ENCODE measurements around the gene WBP1L. TPM values are rescaled to one million over a fixed set of nuclear protein-coding genes. Genes with fewer than 3 reads are reported as not detected.
"Not testable (repeated sequence)": the region's sequence is repeated elsewhere in the genome, so short reads cannot be mapped to it uniquely, and the experiment has no call there.

WBP1L gene
- total and polyA plus RNA-seq, 2 of the 13 experiments (the other 11 are each of a cell fraction or from before 2014, with no cell fraction given), result 8.3 to 12.3 TPM

DNA sequence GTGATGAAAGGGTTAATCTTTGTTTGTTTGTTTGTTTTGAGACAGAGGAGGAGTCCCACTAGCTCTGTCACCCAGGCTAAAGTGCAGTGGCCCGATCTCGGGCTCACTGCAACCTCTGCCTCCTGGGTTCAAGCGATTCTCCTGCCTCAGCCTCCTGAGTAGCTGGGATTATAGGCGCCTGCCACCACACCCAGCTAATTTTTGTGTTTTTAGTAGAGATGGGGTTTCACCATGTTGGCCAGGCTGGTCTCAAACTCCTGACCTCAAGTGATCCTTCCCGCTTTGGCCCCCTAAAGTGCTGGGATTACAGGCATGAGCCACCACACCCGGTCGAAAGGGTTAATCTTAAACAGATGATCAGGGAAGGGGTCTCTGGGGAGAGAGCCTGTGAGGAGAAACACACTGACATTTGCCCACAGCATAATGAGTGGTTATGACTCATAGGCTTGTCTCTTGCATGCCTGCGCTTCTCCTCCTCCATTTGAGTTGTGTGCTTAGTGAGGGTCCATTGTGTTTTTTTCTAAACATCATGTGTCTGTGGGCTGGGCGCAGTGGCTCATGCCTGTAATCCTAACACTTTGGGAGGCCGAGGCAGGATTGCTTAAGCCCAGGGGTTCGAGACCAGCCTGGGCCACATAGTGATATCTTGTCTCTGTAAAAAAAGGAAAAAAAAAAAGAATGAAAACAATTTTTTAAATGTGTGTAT is 112.1 kb downstream of the WBP1L start (continued):
- 0 out of 2 replicates have a peak, but pooled peaks have one; percentile 3 for TF ChIP-seq FOXA3 (CRISPR knock-in tag; IDR thresholded peaks at IDR 0.05)
- TF ChIP-seq ZNF652 (CRISPR knock-in tag; IDR thresholded peaks at IDR 0.05; ENCODE audit: borderline replicate concordance, low read depth), result peak; percentile 92; the same call in 1 of the 2 replicates
- TF ChIP-seq, protein P1, sequence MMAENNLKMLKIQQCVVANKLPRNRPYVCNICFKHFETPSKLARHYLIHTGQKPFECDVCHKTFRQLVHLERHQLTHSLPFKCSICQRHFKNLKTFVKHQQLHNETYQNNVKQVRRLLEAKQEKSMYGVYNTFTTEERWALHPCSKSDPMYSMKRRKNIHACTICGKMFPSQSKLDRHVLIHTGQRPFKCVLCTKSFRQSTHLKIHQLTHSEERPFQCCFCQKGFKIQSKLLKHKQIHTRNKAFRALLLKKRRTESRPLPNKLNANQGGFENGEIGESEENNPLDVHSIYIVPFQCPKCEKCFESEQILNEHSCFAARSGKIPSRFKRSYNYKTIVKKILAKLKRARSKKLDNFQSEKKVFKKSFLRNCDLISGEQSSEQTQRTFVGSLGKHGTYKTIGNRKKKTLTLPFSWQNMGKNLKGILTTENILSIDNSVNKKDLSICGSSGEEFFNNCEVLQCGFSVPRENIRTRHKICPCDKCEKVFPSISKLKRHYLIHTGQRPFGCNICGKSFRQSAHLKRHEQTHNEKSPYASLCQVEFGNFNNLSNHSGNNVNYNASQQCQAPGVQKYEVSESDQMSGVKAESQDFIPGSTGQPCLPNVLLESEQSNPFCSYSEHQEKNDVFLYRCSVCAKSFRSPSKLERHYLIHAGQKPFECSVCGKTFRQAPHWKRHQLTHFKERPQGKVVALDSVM (CRISPR knock-in tag; IDR thresholded peaks at IDR 0.05), result peak; percentile 93
- TF ChIP-seq, protein P2, sequence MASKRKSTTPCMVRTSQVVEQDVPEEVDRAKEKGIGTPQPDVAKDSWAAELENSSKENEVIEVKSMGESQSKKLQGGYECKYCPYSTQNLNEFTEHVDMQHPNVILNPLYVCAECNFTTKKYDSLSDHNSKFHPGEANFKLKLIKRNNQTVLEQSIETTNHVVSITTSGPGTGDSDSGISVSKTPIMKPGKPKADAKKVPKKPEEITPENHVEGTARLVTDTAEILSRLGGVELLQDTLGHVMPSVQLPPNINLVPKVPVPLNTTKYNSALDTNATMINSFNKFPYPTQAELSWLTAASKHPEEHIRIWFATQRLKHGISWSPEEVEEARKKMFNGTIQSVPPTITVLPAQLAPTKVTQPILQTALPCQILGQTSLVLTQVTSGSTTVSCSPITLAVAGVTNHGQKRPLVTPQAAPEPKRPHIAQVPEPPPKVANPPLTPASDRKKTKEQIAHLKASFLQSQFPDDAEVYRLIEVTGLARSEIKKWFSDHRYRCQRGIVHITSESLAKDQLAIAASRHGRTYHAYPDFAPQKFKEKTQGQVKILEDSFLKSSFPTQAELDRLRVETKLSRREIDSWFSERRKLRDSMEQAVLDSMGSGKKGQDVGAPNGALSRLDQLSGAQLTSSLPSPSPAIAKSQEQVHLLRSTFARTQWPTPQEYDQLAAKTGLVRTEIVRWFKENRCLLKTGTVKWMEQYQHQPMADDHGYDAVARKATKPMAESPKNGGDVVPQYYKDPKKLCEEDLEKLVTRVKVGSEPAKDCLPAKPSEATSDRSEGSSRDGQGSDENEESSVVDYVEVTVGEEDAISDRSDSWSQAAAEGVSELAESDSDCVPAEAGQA (IDR thresholded peaks at IDR 0.05; ENCODE audit: low read depth), result 0 out of 2 replicates have a peak, but pooled peaks have one; percentile 36
- TF ChIP-seq, protein P2 (CRISPR knock-in tag; IDR thresholded peaks at IDR 0.05; ENCODE audit: borderline replicate concordance), result not testable (repeated sequence)
- TF ChIP-seq GATAD2A (CRISPR knock-in tag; IDR thresholded peaks at IDR 0.05), result peak; percentile 26; the same call in 1 of the 2 replicates
- not testable (repeated sequence) for TF ChIP-seq SOX13 (IDR thresholded peaks at IDR 0.05)
- peak in 1 of 2 experiments; percentile 31; a peak in 1 of 4 replicates for TF ChIP-seq SOX13 (CRISPR knock-in tag; conservative IDR thresholded peaks at IDR 0.05 in 1 of 2, IDR thresholded peaks at IDR 0.05 in 1 of 2)
- TF ChIP-seq ZHX1 (CRISPR knock-in tag; IDR thresholded peaks at IDR 0.05; ENCODE audit: low read depth), result 0 out of 2 replicates have a peak, but pooled peaks have one; percentile 23
- TF ChIP-seq, protein P3, sequence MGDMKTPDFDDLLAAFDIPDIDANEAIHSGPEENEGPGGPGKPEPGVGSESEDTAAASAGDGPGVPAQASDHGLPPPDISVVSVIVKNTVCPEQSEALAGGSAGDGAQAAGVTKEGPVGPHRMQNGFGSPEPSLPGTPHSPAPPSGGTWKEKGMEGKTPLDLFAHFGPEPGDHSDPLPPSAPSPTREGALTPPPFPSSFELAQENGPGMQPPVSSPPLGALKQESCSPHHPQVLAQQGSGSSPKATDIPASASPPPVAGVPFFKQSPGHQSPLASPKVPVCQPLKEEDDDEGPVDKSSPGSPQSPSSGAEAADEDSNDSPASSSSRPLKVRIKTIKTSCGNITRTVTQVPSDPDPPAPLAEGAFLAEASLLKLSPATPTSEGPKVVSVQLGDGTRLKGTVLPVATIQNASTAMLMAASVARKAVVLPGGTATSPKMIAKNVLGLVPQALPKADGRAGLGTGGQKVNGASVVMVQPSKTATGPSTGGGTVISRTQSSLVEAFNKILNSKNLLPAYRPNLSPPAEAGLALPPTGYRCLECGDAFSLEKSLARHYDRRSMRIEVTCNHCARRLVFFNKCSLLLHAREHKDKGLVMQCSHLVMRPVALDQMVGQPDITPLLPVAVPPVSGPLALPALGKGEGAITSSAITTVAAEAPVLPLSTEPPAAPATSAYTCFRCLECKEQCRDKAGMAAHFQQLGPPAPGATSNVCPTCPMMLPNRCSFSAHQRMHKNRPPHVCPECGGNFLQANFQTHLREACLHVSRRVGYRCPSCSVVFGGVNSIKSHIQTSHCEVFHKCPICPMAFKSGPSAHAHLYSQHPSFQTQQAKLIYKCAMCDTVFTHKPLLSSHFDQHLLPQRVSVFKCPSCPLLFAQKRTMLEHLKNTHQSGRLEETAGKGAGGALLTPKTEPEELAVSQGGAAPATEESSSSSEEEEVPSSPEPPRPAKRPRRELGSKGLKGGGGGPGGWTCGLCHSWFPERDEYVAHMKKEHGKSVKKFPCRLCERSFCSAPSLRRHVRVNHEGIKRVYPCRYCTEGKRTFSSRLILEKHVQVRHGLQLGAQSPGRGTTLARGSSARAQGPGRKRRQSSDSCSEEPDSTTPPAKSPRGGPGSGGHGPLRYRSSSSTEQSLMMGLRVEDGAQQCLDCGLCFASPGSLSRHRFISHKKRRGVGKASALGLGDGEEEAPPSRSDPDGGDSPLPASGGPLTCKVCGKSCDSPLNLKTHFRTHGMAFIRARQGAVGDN (CRISPR knock-in tag; IDR thresholded peaks at IDR 0.05), result 0 out of 2 replicates have a peak, but pooled peaks have one; percentile 13
- 0 out of 2 replicates have a peak, but pooled peaks have one; percentile 43 for TF ChIP-seq ZNF441 (CRISPR knock-in tag; IDR thresholded peaks at IDR 0.05; ENCODE audit: borderline replicate concordance)
- peak; percentile 32; the same call in 1 of the 2 replicates for TF ChIP-seq SALL1 (CRISPR knock-in tag; IDR thresholded peaks at IDR 0.05)
- 0 out of 2 replicates have a peak, but pooled peaks have one; percentile 14 for TF ChIP-seq HNF4A (CRISPR knock-in tag; IDR thresholded peaks at IDR 0.05)
